TTC549 (cell line): ENCODE results near the gene RBCK1.
A peak's percentile ranks its signal among the peaks of the same experiment; 100 is the strongest.

Source experiments
- FAIRE-seq: peaks from 2 replicates; lab custom pipeline; 2012; peaks lifted over from hg19 to GRCh38; lab: Jason Lieb, UNC

Gene RBCK1

DNA sequence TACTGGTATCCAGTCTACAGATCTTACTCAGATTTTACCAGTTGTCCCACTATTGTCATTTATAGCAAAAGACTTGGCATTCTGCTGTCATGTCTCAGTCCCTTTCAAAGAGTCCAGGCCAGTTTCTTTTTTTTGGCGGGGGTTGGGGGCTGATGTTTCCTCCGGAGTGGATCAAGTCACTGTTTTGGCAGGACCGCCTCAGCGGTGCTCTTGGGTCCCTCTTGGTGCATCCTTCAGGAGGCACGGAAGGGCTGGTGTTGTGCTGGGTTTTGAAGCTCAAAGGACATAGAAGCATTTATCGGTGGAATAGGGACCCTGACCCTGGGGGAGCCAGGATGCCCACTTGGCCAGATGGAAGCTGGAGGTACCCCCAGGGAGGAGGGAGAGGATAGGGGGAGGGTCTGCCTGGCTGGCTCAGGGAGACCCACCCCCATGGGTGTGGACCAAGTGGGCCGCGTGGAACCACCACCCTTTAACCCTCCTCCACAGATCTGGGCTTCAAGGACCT, 10.8 kb downstream of the RBCK1 start:
- FAIRE-seq: no peak

DNA sequence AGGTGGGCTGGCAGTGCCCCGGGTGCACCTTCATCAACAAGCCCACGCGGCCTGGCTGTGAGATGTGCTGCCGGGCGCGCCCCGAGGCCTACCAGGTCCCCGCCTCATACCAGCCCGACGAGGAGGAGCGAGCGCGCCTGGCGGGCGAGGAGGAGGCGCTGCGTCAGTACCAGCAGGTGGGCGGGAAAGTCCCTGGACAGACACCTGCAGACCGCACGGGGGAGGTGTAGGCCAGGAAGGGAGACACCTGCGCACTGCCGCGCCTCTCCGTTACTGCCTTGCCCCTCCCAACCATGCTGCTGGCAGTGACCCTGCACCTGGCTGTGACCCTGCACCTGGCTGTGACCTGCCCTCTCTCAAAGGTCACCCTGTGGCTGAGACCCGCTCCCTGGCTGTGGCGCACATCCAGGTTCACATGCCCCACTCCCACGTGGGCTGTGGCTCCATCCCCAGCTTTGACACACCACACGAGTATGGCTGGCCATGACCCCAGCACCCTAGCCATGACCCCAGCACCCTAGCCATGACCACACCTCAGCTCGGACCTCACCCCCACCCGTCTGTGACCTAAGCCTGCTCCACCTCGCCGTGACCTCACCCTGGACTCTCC, 11.6 kb downstream of the RBCK1 start:
- FAIRE-seq: no peak

DNA sequence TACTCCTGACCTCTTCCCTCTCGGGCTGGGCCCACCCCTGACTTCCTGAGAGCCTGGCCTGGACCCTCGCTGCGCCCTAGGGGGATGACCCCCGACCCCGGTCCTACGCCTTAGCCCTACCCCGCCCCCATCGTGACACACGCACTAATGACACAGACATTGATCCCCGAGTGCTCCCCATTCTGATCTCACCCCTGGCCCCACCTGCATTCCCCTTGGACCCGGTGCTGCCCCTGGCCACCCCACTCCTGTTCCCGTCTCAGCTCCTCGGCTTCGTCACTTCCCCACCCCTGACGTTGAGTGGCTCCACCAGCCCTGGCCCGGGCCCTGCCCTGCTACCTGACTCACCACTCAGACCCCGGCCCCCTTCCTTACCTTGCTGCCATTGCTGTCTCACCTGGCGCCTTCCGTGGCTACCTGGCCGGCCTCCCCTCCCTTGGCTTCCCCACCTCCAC, 12.1 kb downstream of the RBCK1 start:
- FAIRE-seq: no peak

DNA sequence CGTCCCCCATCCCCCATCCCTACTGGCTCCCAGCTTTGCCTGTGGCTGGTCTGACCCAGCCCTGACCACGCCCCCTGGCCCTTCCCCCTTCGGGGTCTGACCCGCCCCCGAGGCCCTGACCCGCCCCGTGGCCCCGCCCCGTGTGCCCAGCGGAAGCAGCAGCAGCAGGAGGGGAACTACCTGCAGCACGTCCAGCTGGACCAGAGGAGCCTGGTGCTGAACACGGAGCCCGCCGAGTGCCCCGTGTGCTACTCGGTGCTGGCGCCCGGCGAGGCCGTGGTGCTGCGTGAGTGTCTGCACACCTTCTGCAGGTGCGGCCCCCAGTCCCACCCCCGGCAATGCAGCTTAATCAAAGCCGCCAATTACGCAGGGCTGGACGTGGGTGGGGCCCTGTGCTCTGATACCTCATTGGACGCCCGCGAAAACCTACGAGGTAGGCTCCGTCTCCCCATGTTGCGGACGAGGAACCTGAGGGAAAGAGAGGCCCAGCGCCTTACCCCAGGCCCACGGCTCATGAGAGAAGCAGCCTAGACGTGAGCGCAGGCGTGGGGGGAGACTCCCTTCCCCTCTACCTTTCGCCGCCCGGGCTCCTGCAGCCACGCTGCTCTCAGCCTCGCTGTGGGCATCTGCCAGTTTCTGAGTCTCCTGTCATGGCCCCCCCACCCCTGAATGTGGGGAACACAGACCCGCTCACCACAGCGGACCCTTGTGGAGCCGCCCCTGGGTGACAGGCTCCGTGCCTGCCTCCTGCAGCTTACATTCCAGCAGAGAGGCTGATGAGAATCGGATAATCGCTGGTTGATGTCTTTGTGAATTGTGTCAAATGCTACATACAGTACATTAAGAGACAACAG, 12.8 kb downstream of the RBCK1 start:
- no peak for FAIRE-seq

DNA sequence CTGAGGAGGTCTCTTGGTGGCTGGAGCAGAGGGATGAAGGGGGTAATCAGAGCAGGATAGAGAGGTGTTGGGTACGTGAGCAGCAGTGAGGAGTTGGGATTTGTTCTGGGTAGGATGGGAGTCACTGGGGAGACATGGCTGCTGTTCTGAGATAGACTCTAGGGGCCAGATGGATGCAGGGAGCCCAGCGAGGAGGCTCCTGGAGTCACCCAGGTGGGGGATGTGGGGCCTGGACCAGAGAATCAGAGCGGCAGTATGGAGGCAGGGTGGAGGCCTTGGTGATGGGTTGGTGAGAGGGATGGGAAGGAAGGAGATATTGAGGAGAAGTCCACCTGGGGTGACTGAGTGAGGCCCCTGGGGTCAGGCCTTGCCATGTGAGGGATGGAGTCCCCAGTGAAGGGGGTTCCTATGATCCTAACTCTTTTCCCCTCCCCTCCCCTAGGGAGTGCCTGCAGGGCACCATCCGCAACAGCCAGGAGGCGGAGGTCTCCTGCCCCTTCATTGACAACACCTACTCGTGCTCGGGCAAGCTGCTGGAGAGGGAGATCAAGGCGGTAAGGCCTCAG, 13.7 kb downstream of the RBCK1 start:
- no peak for FAIRE-seq

DNA sequence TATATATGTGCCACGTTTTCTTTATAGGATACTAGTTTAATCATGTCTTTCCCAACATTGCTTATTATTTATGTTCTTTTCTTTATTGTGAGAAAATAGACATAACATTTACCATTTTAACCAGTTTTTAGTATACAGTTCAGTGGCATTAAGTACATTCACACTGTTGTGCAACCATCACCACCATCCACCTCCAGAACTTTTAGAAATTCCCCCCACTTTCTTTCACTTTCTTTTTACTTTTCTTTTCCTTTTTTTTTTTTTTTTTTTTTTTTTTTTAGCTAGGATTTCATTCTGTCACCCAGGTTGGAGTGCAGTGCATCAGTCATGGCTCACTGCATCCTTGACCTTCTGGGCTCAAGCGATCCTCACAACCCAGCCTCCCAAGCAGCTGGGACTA, 18.5 kb downstream of the RBCK1 start:
- no peak for FAIRE-seq

DNA sequence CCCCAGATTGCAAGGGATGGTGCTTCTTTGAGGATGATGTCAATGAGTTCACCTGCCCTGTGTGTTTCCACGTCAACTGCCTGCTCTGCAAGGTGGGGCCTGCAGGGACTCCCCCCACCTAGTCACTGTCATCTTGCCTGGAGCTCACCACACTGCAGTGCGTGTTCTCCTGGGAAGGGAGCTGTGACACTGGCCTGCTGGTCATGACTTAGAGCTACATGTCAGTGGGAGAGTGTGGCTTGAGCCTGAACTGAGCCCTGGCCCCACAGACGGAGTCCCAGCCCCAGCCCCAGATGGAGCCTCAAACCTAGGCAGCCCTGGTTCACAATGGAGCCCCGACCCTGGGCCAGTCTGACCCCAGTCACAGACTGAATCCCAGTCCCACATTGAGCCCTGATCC, 19.3 kb downstream of the RBCK1 start:
- FAIRE-seq: no peak

DNA sequence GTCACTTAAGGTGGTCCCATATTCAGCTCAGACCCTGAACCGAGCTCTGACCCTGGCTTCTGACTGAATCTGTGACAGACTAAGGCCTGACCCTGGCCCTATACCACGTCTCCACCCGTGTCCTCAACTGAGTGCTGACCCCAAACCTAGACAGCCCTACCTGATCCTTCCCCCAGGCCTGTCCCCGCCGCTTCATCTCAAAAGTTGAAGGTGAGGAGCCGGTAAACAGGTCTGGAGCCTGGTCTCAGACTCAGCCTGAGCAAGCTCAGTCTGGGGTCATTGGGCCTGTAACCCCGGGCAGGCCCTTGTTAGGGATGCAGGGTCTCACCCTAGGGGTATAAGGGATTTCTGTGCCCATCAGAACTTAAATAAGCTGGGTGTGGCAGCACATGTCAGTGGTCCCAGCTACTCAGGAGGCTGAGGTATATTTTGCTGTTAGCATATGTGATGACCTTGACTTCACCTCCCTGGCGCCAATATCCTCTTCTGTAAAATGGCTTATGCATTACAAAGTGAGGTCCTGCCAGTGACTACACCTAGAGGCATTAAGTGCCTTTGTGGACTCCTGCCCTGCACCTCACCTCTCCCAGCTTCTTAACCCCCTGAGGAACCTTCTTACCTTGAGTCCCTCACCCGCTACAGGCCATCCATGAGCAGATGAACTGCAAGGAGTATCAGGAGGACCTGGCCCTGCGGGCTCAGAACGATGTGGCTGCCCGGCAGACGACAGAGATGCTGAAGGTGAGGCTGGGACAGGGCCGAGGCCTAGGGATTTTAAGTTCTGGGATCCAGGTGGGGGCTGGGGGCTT, 20.0 kb downstream of the RBCK1 start:
- FAIRE-seq: no peak

DNA sequence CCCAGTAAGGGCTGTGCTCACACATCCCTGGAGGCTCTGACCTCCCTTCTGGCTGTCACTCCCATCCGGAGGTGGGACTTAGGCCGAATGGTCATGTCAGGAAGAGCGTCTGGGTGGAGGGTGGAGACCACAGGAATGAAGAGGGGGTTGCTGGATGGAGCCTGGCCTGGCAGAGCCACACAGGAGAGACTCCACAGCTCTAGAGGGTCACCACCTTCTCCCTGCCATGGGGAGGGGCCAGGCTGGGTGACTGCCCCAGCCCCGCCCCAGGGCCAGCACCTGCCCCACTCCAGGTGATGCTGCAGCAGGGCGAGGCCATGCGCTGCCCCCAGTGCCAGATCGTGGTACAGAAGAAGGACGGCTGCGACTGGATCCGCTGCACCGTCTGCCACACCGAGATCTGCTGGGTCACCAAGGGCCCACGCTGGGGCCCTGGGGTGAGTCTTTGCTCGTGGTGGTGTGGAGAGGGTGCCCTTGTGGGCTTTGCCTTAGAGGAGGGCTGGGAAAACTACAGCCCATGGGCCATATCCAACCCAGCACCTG, 20.6 kb downstream of the RBCK1 start:
- FAIRE-seq: no peak

DNA sequence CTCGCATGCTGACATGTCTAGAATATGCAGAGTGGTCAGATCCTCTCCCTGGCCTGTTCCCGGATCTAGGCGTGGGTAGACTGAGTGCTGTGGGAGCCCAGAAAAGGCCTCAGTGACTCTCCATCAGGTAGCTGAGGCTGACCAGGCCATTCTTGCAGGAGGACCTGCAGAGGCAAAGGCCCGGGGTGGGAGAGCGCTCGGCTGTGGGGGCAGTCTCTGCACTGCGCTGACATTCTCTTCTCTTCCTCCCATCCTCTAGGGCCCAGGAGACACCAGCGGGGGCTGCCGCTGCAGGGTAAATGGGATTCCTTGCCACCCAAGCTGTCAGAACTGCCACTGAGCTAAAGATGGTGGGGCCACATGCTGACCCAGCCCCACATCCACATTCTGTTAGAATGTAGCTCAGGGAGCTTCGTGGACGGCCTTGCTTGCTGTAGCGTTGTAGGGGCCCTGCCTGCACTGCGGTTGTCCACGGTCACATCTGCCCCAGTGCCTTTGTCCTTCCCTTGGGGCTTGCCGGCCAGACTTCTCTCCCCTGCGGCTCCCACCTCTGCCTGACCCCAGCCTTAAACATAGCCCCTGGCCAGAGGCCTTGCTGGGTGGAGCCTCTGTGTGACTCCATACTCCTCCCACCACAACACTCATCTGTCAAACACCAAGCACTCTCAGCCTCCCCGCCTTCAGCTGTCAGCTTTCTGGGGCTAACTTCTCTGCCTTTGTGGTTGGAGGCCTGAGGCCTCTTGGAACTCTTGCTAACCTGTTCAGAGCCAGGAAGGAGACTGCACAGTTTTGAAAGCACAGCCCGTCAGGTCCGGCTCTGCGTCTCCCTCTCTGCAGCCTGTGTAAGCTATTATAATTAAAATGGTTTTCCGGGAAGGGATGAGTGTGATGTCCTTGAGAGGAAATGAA, 22.2 kb downstream of the RBCK1 start:
- FAIRE-seq: no peak

DNA sequence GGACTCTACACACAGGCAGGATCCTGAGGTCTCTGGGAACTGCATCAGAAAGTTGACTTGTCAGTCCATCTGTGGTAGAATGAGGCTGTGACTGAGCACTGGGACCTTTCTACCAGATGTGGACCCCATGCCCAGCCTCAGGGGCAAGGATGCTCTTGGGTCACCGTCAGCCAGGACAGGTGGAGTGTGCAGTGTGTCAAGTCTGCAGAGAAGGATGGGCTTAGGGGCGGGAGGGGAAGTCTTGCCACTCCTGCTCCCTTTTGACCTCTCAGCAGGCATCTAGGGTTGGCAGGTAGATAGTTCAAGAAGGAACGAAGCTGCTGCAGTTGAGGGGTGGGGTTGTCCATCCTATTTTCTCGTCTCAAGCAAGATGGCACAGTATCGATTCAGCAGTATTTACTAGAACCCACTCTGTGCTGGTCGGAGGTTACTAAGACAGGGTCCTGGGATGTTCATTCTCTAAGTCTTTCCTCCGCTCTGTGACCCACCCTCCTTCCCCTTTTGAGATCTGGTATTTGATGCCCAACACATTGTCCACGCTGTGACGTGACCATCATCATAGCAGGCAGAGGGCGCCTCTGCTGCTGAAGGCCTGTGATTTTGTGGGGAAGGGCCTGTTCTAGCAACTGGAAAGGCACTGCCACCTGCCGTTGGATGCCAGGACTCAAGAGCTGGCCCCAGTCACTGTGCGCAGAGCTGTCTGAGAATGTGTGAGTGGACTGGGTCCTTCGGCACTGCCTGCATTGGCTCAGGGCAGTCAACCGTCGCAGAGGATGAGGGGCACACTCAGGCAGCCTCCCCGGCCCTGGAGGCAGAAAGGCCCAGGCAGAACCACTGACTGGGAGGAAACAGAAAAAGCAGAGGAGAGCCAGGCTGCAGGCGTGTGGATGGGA, 23.2 kb downstream of the RBCK1 start:
- peak; percentile 45 for FAIRE-seq

DNA sequence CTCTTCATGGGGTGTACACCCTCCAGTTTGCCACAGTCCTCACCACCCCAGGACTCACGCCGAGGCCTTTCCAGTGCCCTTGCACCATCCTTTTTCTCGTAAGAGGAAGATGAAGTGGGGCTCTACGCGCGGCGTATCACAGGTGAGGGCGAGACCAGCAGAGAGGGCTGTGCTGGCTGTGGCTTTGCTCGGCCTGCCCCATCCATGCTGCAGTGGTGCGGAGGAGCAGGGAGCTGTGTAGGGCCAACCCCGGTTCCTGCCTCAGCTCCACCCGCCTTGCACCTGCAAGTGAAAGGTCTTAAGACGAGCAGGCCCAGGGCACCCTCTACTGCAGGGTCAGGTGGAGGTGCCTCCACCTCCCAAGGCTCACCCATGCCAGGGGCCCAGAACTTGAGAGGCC, 24.1 kb downstream of the RBCK1 start:
- no peak for FAIRE-seq

DNA sequence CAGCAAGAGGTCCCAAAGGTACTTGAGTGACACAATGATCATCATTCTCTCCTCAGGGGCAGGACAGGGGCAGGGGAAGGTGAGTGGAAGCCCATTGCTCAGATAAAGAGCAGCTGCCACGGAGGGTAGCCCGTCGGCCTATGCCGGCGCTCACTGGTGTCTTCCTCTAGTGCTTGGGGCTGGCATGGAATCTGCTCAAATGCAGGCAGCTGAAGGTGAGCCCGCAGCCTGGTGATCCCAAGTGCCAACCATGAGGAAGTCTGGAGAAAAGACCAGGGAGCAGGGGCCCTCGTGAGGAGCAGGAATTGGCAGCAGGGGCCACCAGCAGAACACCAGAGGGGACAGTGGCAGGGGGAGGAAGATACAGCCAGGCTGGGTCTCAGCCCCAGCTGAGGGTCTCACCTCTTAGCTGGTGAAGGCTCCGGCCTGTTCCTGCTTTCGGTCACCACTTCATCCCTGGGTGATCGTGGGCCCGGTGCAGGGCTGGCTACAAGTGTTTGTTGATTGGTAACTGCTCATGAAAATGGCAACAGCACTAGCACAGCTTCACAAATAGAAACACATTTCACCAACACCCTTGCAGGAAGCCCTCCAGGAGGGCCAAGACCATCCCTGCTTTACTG, 24.7 kb downstream of the RBCK1 start:
- FAIRE-seq: no peak

DNA sequence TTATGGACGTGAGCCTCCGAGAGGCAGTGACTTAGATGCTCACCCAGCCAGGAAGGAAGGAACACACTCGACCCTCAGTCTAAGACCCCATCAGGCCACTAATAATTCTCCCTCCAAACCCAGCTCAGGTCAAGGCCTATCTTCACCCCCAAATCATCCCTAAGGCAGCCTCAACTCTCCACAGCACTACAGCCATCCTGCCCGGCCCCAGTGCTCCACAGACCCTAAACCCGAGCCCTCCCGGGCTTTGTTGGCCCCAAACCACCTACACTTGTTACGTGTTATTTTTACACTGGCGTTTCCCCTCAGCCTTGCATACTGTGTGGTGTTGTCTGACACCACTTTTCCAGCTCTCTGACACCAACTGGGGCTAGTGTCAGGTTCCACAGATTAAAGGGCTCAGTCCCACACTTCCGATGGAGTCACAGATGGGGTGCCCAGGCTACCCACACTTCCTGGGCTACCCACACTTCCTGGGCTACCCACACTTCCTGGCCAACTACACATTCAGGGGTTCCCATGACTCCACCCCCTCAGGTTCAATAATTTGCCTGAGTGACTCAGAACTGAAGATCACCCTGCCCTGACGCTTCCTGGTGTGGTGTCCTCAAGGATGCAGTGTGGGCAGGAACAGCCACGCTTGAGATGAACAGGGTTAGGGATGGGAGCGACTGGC, 25.3 kb downstream of the RBCK1 start:
- FAIRE-seq: no peak

DNA sequence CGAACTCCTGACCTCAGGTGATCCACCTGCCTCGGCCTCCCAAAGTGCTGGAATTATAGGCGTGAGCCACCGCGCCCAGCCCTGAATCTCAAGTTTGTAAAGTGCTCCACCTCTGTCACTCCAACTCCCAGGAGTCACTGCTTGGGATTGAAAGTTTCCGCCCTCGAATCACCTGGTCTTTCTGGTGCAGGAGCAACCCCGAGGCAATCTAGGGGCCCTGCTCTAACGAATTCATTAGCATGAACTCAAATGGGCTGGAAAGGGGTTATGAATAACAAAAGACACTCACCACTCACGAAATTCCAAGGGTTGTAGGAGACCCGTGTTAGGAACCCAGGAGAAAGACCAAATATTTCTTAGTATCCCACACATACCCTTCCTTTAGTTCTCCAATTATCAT, 26.1 kb downstream of the RBCK1 start:
- FAIRE-seq: no peak

DNA sequence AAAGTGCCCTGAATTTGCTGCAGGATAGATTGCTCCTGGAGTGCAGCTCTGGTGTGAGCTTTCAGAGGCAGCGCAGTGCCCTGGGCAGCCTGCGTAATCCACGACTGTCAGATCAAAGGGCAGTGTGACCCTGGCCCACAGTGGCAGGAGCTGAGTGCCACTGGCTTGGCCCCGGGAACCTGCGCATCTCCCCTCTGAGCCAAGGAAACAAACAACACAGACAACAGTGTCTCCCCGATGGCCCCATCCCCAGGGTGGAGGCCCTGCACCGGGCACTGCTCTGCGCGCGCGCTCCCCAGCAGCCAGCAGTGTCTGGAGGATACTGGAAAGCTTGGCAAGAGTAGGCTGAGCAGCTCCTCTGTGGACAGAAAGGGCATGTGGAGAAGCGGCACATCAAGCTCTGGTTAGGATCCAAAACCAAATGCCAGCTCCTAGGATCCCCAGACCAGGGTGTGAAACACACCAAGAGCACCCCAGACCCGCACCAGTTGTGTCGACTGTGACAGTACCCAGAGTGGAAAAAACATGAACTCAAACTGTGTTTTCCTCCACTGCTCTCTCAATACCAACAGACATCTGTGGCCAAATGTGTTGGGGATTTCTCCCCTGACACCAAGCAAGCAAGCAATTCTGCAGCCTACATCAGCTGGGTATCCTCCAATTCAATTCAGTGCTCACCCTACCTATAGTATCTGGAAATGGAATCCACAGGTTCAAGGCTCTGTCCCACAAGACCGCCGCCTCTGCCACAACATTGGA, 26.7 kb downstream of the RBCK1 start:
- no peak for FAIRE-seq

DNA sequence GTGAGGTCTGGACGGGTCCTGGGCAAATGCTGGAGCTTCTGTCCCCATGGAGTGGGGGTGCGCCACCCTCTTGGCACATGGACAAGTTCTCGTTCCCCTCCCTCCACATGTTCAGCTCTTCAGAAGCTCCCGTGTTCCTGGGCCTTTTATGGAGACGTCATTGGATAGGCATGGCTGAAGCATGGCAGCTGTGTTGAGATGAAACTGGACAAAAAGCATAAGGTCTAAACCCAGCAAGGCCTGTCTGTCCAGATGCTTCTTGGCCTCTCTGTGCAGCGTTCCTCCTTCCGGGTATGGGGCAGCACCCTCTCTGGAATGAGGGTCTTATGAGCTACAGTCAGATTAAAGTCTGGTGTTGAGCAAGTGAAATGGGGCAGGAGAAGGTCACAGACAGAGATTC, 27.5 kb downstream of the RBCK1 start:
- no peak for FAIRE-seq

DNA sequence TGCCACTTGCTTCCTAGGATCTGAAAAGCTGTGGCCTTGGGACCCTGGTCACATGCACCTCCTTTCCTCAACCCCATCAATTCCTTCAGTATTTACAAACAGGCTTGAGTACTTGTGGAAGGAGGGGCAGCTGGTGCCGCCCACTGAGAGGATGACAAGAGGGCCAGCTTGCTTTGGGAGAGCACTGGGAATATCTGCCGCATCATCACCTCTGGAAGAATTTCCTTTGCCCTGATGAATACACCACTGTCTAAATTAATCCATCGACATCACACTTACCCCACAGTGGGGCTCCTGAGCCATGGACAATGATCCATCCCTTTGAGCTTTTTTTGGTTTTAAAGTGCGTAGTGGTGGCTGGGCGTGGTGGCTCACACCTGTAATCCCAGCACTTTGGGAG, 28.4 kb downstream of the RBCK1 start:
- no peak for FAIRE-seq
